Activated T-helper 9 cell treated with anti-CD3 and anti-CD28 coated beads, Interleukin-2, amount 50 U/mL, for 16 hours (primary cell): ENCODE measurements around the gene PRMT7.

Experiments used
- DNase-seq: peaks from one replicate; pipeline ENCODE4 v3.0.0-alpha.2; 2020; ENCODE audit warnings: low read depth

The PRMT7 gene

GRCh38 chr16:68376590-68376989 is 65.8 kb downstream of the PRMT7 start:
- DNase-seq = no peak

GRCh38 chr16:68377221-68377620 is 66.4 kb downstream of the PRMT7 start:
- DNase-seq = no peak

GRCh38 chr16:68377667-68378393 is 67.0 kb downstream of the PRMT7 start:
- no peak for DNase-seq

GRCh38 chr16:68378436-68379415 is 67.9 kb downstream of the PRMT7 start:
- DNase-seq = no peak

- DNase-seq = no peak
These were observed 68.9 kb downstream of the PRMT7 start for GRCh38 chr16:68379472-68380347.

GRCh38 chr16:68380348-68380670 is 69.5 kb downstream of the PRMT7 start:
- no peak for DNase-seq

- DNase-seq = no peak
These were observed 70.0 kb downstream of the PRMT7 start for GRCh38 chr16:68380676-68381362.

GRCh38 chr16:68381363-68381724 is 70.5 kb downstream of the PRMT7 start:
- DNase-seq = no peak

- no peak for DNase-seq
These were observed 71.5 kb downstream of the PRMT7 start for GRCh38 chr16:68382296-68382718.

GRCh38 chr16:68383858-68384257 is 73.0 kb downstream of the PRMT7 start:
- no peak for DNase-seq

GRCh38 chr16:68384288-68385161 is 73.7 kb downstream of the PRMT7 start:
- no peak for DNase-seq

GRCh38 chr16:68385371-68385770 is 74.6 kb downstream of the PRMT7 start:
- no peak for DNase-seq

GRCh38 chr16:68386628-68387027 is 75.8 kb downstream of the PRMT7 start:
- DNase-seq = no peak

GRCh38 chr16:68387301-68387700 is 76.5 kb downstream of the PRMT7 start:
- DNase-seq = no peak

GRCh38 chr16:68388124-68388523 is 77.3 kb downstream of the PRMT7 start:
- no peak for DNase-seq

- no peak for DNase-seq
These were observed 78.2 kb downstream of the PRMT7 start for GRCh38 chr16:68389006-68389405.

GRCh38 chr16:68389750-68390371 is 79.0 kb downstream of the PRMT7 start:
- no peak for DNase-seq

GRCh38 chr16:68393333-68393732 is 82.5 kb downstream of the PRMT7 start:
- DNase-seq = no peak

- no peak for DNase-seq
These were observed 84.5 kb downstream of the PRMT7 start for GRCh38 chr16:68395167-68395786.

- DNase-seq = no peak
These were observed 85.0 kb downstream of the PRMT7 start for GRCh38 chr16:68395815-68396214.
